Ovary (tissue), 9 donors: Measurements from ENCODE around the gene PWP2. TPM values are rescaled to one million over a fixed set of nuclear protein-coding genes. Genes with fewer than 3 reads are reported as not detected.
A peak's percentile ranks its signal among the peaks of the same experiment; 100 is the strongest.
"Not testable (repeated sequence)": the region's sequence is repeated elsewhere in the genome, so short reads cannot be mapped to it uniquely, and the experiment has no call there.

ENCODE experiments used
- DNase-seq, 5 donors: peaks; one replicate each; pipeline ENCODE4 v3.0.0-alpha.2; 2019 to 2020
- H3K27ac ChIP-seq, 2 donors: fragments of 200-600 bp; one replicate each; pipeline versions ENCODE4 v1.5.1 to v1.8.0; 2019 to 2022
- H3K27me3 ChIP-seq: fragments of 200-600 bp; one replicate; pipeline ENCODE4 v1.8.0; 2022
- H3K36me3 ChIP-seq: fragments of 200-600 bp; sonication (generic); one replicate; pipeline ENCODE4 v1.5.1; 2019
- H3K4me1 ChIP-seq: one replicate; pipeline ENCODE4 v1.8.1; 2013; ENCODE audit warnings: mild to moderate bottlenecking, moderate library complexity; ENCODE audit not compliant: insufficient read depth
- H3K4me3 ChIP-seq: fragments of 200-600 bp; sonication (generic); one replicate; pipeline ENCODE4 v1.5.1; 2017
- H3K9me3 ChIP-seq, 2 donors: fragments of 200-600 bp in 1 of 2; sonication (generic) in 1 of 2; one replicate each; pipeline versions ENCODE4 v1.5.1 to v1.8.1; 2013 to 2019; ENCODE audit warnings: mild to moderate bottlenecking in 1 of 2, moderate library complexity in 1 of 2
- WGBS, 3 donors: extraction: QIAGEN DNeasy Blood & Tissue Kit in 1 of 3; methylation state at CpG; one replicate each; pipeline versions ENCODE4 v1.1.5 to v1.1.7; 2013 to 2017; 5-methylcytosine and 5-hydroxymethylcytosine counted together
- intact Hi-C, 4 donors: fragments of 100-400 bp; cut with DNase I; formaldehyde crosslinking; loops; one replicate each; pipeline versions ENCODE4 v1.11.0 to v1.15.1; 2022 to 2023
- polyA plus RNA-seq, 2 donors: library from polyadenylated mRNA; stranded (reverse); fragments of 200-250 nt in 1 of 2; fragments of 350-450 nt in 1 of 2; fragmentation: Illumina TruSeq in 1 of 2; extraction: RNeasy Lipid Tissue Mini Kit (QIAGEN cat#74804) in 1 of 2; gene quantifications; one replicate each; pipeline ENCODE4 v1.2.3, GENCODE V29; 2013 to 2014
- total RNA-seq, 7 donors: library from RNA; depleted of rRNA in 2 of 7; stranded (reverse); fragments of >200 nt in 2 of 7; fragmentation: NEBNext Ultra II Directional in 3 of 7; extraction: Animal tissue kit (Norgen Biotek cat#: 25700) in 3 of 7; gene quantifications; one replicate each; pipeline versions ENCODE4 v1.1.0 to v1.2.4, GENCODE V29; 2016 to 2023
- donor health status: DM: no; HTN: no; CAD: no; lungs with moderate emphysema.
- donor health status: DM: no; HTN: no; CAD: no.
- donor health status: Bipolar disorder and iron deficiency.
- donor health status: DM: yes; HTN: yes; CAD: no.
- donor health status: DM: no; HTN: no; CAD: no.
- donor health status: DM: yes; HTN: yes; CAD: no.

Gene PWP2
- total and polyA plus RNA-seq, 9 donors = 1.2 to 9.3 (median 4.3) TPM

DNA sequence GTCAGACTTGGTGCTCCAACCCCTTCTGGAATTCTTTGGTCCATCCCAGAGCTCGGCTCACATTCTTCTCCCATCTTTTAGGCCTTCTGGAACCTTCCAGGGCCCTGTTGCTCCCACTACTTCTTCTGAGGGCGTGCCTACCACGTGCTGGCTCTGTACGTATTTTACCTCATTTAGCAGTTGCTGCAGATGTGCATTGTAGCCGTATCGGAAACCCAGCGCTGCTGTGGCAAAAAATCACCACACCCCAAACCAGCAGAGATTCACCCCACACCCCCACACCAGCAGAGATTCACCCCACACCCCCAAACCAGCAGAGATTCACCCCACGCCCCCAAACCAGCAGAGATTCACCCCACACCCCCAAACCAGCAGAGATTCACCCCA, 48.8 kb downstream of the PWP2 start:
- H3K27ac ChIP-seq, H3K4me1 ChIP-seq, intact Hi-C loops, H3K4me3 ChIP-seq, DNase-seq, H3K27me3 ChIP-seq, H3K36me3 ChIP-seq, H3K9me3 ChIP-seq: not testable (repeated sequence)
- no CpG with 5 or more reads among the region's 8 CpGs for WGBS, 3 donors

DNA sequence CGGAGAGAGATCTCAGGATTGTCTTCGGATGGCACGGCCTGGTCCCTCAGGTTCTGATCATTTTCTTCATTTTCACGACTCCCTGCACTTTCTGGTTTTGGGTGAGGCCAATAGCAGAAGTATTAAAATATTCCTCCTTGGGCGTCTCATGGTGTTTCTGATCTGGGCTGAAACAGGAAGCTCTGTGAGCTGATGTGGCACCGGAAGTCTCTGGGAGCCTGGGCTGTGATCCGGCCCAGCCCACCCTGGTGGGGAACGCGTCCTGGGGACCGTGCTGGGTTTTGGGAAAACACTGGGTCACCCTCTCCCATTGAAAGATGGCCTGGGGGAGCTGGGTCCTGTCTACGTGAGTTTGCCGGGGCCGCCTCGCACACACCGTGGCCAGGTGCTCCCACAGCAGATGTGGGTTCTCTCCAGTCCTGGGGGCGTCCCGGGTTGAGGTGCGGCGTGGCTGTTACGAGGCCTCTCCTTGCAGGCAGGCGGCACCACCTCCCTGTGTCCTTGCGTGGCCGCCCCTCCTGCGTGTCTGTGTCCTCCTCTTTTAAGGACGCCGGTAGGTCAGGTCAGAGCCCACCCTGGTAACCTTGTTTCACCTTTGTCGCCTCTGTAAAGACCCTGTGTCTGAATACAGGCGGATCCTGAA, 50.4 kb downstream of the PWP2 start:
- WGBS, 3 donors = no CpG with 5 or more reads among the region's 28 CpGs
- H3K4me1 ChIP-seq, DNase-seq, H3K36me3 ChIP-seq, H3K27me3 ChIP-seq, H3K27ac ChIP-seq, H3K9me3 ChIP-seq, intact Hi-C loops, H3K4me3 ChIP-seq: not testable (repeated sequence)

GRCh38 chr21:44158082-44158468, 50.9 kb downstream of the PWP2 start:
- not testable (repeated sequence) for H3K4me3 ChIP-seq, H3K27me3 ChIP-seq
- no CpG with 5 or more reads among the region's 7 CpGs for WGBS, 3 donors

DNA sequence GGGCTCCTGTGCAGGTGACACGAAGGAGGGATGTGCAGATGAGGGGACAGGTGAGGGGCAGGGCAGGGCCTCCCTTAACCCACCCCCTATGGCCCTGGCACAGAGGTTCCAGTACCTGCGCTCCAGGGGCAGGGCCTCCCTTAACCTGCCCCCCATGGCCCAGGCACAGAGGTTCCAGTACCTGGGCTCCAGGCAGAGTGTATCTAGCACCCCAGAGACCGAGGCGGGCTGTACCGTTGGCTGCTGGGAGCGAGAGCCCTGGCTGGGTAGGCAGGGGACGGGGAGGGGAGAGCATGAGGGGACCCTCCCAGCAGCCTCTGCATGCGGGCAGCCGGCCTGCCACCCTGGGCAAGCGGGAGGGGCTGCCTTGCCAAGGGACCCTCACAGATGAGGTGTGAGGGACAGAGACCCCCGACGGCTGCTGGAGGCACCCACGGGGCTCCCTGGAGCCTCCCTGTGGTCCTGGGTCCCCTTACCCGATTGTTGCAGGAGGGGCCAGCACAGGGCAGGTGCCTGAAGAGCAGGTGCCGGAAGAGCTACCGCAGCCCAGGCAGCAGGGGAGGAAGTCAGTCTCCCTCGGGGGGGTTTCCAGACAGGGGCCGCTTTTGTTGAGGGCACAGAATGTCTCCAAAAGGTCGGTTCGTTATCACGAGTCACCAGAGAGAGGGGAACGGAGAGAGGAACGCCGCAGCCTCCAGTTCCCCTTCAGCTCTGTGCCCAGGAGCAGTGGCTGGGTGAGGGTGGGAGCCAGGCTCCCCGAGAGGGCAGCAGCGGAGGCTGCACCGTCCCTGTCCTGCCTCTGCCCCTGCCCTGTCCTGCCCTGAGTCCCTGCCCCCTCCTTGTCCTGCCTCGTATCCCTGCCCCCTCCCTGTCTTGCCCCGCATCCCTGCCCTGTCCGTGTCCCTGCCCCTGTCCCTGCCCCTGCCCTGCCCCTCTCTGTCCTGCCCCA, 52.4 kb downstream of the PWP2 start:
- H3K27ac ChIP-seq, H3K27me3 ChIP-seq, H3K4me1 ChIP-seq, DNase-seq, H3K9me3 ChIP-seq, H3K36me3 ChIP-seq, H3K4me3 ChIP-seq, intact Hi-C loops: not testable (repeated sequence)
- WGBS, 3 donors = 77% methylated on average over 2 of the region's 30 CpGs; no CpG with 5 or more reads in 2 of the 3 donors

More at GRCh38 chr21:44158082-44158468, 50.9 kb downstream of the PWP2 start:
- H3K36me3 ChIP-seq, H3K4me1 ChIP-seq, DNase-seq, H3K27ac ChIP-seq, intact Hi-C loops, H3K9me3 ChIP-seq: not testable (repeated sequence)

- H3K4me1 ChIP-seq, DNase-seq, H3K4me3 ChIP-seq, H3K27ac ChIP-seq, H3K36me3 ChIP-seq, H3K27me3 ChIP-seq, H3K9me3 ChIP-seq, intact Hi-C loops: not testable (repeated sequence)
- WGBS, 3 donors = no CpG with 5 or more reads among the region's 15 CpGs
Observed at GRCh38 chr21:44160298-44160672, 53.1 kb downstream of the PWP2 start.

GRCh38 chr21:44160821-44161220, 53.6 kb downstream of the PWP2 start:
- H3K4me3 ChIP-seq, H3K27ac ChIP-seq, H3K27me3 ChIP-seq, DNase-seq, H3K36me3 ChIP-seq, intact Hi-C loops, H3K9me3 ChIP-seq, H3K4me1 ChIP-seq: not testable (repeated sequence)
- no CpG with 5 or more reads among the region's 20 CpGs for WGBS, 3 donors

DNA sequence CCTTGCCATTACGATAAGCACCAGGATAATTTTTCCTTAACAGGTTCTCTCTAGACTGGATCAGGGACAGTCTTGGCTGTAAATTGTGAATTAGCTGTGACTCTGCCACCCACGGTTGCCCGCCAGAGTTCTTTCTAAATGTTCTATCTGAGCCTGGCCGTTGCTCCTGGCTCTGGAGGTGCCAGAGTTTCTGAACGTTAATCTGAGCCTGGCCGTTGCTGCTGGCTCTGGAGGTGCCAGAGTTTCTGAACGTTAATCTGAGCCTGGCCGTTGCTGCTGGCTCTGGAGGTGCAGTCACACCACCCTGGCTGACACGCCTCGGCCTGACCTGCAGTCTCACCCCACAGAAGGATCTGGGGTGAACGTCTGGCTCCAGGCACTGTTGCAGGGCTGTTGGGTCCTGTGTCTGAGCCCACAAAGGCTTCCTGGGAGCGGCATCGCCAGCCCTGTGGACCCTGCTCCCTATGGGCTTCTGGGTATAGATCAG, 56.0 kb downstream of the PWP2 start:
- WGBS, 3 donors = no CpG with 5 or more reads among the region's 13 CpGs
- H3K4me1 ChIP-seq, H3K9me3 ChIP-seq, H3K27me3 ChIP-seq, intact Hi-C loops, H3K36me3 ChIP-seq, DNase-seq, H3K4me3 ChIP-seq, H3K27ac ChIP-seq: not testable (repeated sequence)

DNA sequence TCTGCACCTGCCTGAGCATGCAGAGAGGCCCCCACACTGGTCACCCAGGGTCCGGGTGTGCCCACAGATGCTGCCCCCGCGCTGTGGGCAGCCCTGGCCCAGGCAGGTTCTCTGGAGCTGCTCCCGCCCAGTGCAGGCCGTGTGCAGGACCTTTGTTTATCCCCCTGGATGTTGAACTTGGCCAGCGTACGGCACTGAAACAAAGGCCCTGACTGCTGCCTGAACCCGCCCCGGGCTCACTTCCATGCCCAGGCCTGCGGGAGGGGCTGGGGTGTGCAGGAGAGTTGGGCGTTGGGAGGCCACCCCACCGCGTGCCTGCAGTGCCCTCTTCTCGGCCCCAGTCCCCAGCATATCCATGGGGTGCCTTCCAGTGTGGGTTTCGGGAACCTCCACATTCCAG, 58.7 kb downstream of the PWP2 start:
- H3K27me3 ChIP-seq, DNase-seq, H3K4me1 ChIP-seq, H3K36me3 ChIP-seq, H3K27ac ChIP-seq, H3K9me3 ChIP-seq, H3K4me3 ChIP-seq, intact Hi-C loops: not testable (repeated sequence)
- WGBS, 3 donors = no CpG with 5 or more reads among the region's 15 CpGs

GRCh38 chr21:44167527-44167926, 60.3 kb downstream of the PWP2 start:
- H3K9me3 ChIP-seq, H3K36me3 ChIP-seq, H3K4me1 ChIP-seq, H3K27ac ChIP-seq, DNase-seq, H3K27me3 ChIP-seq, H3K4me3 ChIP-seq, intact Hi-C loops: not testable (repeated sequence)
- no CpG with 5 or more reads among the region's 11 CpGs for WGBS, 3 donors

- H3K4me1 ChIP-seq, H3K9me3 ChIP-seq, H3K4me3 ChIP-seq, H3K27ac ChIP-seq, H3K27me3 ChIP-seq, intact Hi-C loops, DNase-seq, H3K36me3 ChIP-seq: not testable (repeated sequence)
- WGBS, 3 donors = no CpG with 5 or more reads among the region's 10 CpGs
Observed at GRCh38 chr21:44170326-44170725, 63.1 kb downstream of the PWP2 start.

DNA sequence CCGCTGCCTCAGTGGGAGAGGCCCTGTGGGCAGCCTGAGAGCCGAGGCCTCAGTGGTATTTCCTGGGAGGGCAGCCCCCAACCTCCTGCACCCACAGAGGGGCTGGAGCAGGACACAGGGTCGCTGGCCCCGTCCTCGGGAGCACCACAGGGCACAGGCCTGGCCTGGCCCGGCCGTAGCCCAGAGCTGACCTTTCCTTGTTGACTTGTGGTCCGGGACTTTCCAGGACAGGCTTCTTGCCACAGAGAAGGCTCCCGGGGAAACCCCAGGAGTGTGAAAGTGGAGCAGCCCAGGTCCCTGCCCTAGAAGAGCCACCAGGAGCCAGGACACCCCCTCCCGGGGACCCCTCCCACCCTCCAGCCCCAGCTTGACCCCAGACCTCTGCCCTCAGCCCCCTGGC, 63.7 kb downstream of the PWP2 start:
- DNase-seq = peak in 2 of 5 donors; percentile 8 to 13
- H3K9me3 ChIP-seq, H3K27me3 ChIP-seq, intact Hi-C loops, H3K4me1 ChIP-seq, H3K27ac ChIP-seq, H3K36me3 ChIP-seq, H3K4me3 ChIP-seq: not testable (repeated sequence)
- 53% methylated on average over 4 of the region's 10 CpGs; no CpG with 5 or more reads in 2 of the 3 donors for WGBS, 3 donors
